Measurements from ENCODE around the gene EYA2.
"Not testable (repeated sequence)": the region's sequence is repeated elsewhere in the genome, so short reads cannot be mapped to it uniquely, and the experiment has no call there.

EYA2 gene, protein sequence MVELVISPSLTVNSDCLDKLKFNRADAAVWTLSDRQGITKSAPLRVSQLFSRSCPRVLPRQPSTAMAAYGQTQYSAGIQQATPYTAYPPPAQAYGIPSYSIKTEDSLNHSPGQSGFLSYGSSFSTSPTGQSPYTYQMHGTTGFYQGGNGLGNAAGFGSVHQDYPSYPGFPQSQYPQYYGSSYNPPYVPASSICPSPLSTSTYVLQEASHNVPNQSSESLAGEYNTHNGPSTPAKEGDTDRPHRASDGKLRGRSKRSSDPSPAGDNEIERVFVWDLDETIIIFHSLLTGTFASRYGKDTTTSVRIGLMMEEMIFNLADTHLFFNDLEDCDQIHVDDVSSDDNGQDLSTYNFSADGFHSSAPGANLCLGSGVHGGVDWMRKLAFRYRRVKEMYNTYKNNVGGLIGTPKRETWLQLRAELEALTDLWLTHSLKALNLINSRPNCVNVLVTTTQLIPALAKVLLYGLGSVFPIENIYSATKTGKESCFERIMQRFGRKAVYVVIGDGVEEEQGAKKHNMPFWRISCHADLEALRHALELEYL

DNA sequence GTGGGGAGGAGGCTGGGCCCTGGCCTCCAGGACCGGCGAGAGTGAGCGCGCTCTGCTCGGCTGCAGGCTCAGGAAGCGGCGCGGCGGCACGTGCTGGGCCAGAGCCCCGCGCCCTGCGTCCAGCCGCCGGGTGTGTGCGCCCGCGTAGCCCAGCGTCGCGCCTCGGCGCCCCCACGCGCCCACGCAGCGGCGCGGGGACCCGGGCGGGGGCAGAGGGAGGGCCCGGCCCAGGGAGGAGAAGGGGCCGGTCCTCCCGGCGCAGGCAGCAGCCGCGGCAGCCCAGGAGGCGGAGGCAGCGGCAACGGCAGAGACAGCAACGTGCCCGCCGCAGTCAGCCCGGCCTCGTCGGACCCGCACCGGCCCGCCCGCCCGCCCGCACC, at the start of gene EYA2:
Gene EYA2 (plus strand): TSS at position 265 of the 380 bp plus-strand sequence. CDS start 95,168 bp downstream, outside the sequence.
- no peak for DNase-seq
- in situ Hi-C loops (cut with HindIII; ENCODE audit: low pct_ligation_motif_present, low pct_unique_long_range_greater_than_20kb, low sequenced_read_pairs): no loop called here

DNA sequence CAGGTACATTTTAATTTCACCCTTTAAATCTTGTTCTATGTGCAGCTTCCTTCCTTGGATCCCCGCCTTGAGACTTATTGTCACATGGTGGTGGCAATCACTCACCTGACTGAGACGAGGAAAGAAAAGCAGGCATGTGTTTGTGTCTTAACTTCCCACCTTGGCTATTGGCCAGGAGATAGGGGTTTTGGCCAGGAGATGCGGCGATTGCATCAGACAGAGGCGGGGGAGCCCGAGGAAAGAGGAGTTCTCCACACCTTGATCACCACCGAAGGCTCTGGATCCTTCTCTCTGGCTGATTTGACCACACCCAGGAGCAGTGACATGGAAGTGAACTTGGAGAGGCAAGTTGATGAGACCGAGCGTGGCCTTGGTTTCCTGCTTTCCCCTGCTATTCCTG, 49.7 kb upstream of the EYA2 start:
- in situ Hi-C loops (cut with HindIII; ENCODE audit: low pct_ligation_motif_present, low pct_unique_long_range_greater_than_20kb, low sequenced_read_pairs): no loop called here

GRCh38 chr20:46849269-46849668, 45.4 kb upstream of the EYA2 start:
- DNase-seq: no peak
- in situ Hi-C loops (cut with HindIII; ENCODE audit: low pct_ligation_motif_present, low pct_unique_long_range_greater_than_20kb, low sequenced_read_pairs): no loop called here

More for the DNA sequence above, 49.7 kb upstream of the EYA2 start:
- DNase-seq: no peak

DNA sequence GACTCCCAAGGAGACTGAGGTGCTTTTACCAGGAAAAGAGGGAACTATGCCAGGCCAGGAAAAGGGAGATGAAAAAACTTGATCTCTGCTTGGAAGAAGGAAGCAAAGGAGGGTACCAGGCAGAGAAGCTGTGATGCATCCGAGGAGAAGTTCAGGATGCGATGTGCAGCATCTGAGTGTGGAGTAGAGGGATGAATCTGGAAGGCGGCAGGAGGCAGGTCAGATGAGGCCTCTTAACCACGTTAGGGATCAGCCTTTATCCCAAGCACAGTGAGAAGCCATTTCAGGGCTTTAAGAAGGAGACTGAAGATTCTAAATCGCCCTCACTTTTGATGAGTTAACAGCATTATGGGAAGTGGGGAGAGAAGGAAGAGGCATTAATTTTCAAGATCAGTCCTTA, 44.9 kb upstream of the EYA2 start:
- no peak for DNase-seq
- in situ Hi-C loops (cut with HindIII; ENCODE audit: low pct_ligation_motif_present, low pct_unique_long_range_greater_than_20kb, low sequenced_read_pairs): no loop called here

- in situ Hi-C loops (cut with HindIII; ENCODE audit: low pct_ligation_motif_present, low pct_unique_long_range_greater_than_20kb, low sequenced_read_pairs): no loop called here
- no peak for DNase-seq
Measured at GRCh38 chr20:46850416-46850815, 44.2 kb upstream of the EYA2 start.

DNA sequence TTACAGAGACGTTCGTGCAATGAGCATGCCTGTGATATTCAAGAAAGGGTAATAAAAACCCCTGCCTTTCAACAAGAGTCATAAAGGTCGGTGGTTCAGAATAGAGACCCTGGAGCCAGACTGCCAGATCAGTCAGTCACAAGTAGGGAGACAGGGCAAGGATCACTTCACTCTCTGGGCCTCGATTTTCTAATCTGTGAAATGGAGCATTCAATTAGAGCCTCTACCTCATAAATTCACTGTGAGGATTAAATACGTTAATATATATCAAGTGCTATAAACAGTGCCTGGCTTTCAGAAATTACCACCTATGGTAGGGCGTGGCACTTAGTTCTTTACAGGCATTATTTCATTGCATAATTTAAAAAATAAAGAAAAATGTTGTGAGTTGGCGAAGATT, 43.7 kb upstream of the EYA2 start:
- DNase-seq: no peak
- in situ Hi-C loops (cut with HindIII; ENCODE audit: low pct_ligation_motif_present, low pct_unique_long_range_greater_than_20kb, low sequenced_read_pairs): no loop called here

DNA sequence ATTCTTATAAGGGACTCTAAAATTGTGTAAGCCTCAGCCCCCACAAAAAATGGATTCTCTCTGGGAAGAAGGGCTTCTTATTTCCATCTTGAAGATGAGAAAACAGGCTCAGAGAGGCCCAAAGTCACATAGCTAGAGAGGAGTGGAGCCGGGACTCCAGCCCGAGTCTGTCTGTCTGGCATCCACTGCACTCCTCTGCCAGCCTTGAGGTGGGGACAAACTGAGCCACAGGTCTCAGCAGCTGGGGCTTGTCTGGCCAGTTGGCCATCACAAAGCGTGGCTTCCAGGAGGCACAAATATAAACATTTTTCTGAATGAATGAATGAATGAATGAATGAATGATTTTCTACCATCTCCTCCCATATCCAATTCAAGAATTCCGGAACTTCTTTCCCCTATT, 42.9 kb upstream of the EYA2 start:
- in situ Hi-C loops (cut with HindIII; ENCODE audit: low pct_ligation_motif_present, low pct_unique_long_range_greater_than_20kb, low sequenced_read_pairs): no loop called here
- no peak for DNase-seq

DNA sequence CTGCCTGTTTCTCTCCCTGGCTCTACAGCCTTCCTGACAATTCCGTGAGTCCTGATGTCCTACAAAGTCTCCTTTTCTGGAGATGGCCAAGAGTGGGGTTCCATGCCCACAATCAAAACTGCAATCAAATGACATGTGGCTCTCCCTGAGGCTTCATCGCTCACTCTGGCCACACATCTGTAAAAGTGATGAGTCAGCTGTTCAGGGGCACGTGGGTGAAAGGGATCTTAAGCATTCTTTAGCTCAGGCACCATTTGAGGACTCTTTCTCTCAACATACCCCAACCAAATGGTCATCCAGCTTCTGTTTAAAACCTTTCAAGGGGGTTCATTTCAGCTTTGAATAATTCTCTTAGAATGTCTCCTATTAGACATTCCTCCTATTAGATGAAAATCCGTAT, 42.3 kb upstream of the EYA2 start:
- no peak for DNase-seq
- in situ Hi-C loops (cut with HindIII; ENCODE audit: low pct_ligation_motif_present, low pct_unique_long_range_greater_than_20kb, low sequenced_read_pairs): no loop called here

DNA sequence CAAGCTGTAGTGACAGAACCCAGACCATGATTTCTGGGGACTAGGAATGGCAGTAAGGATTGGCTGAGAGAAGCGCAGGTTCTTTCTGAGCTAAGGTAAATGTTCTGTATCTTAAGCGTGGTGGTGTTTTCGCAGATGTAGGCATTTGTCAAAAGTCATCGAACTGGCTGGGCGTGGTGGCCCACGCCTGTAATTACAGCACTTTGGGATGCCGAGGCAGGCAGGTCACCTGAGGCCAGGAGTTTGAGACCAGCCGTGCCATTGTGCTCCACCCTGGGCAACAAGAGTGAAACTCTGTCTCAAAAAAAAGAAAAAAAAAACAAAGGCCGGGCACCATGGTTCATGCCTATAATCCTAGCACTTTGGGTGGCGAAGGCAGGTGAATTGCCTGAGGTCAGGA, 40.7 kb upstream of the EYA2 start:
- in situ Hi-C loops (cut with HindIII; ENCODE audit: low pct_ligation_motif_present, low pct_unique_long_range_greater_than_20kb, low sequenced_read_pairs): no loop called here
- DNase-seq: no peak

DNA sequence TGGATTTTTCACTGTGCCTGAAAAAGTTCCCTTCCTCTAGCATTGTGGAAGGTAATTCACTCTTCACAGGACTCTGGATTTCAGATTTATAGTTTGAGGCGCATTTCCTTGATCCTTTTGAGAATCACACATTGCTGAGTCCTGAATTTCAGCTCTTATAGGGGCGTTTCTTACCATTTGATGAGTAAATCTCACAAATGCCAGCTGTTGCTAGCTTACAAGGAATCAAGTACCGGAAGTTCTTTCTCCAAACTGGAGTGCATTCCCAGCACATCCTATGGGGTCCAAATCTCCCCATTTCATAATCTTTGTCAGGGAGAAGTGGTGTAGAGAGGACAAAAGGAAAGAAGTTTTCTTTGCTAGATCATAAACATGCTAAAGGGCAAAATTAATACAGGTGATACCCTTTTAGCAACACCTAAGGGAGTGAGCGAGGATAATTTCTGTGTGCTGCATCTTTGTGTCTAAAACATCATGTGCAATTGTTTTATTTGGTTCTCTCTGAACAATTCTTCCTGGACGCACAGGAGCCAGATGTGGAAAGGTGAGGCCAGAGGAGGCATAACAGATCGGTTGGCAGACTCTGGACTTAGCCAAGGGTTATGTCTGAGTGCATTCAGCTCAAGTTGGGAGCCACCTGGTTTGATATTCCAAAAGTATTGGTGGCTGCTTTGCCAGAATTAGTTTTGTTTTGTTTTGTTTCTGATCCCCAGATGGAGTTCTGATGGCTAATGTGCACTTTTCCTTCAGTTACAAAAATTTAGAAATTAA, 37.4 kb upstream of the EYA2 start:
- no peak for DNase-seq
- in situ Hi-C loops (cut with HindIII; ENCODE audit: low pct_ligation_motif_present, low pct_unique_long_range_greater_than_20kb, low sequenced_read_pairs): no loop called here

GRCh38 chr20:46865824-46866223, 28.8 kb upstream of the EYA2 start:
- in situ Hi-C loops (cut with HindIII; ENCODE audit: low pct_ligation_motif_present, low pct_unique_long_range_greater_than_20kb, low sequenced_read_pairs): no loop called here
- no peak for DNase-seq

DNA sequence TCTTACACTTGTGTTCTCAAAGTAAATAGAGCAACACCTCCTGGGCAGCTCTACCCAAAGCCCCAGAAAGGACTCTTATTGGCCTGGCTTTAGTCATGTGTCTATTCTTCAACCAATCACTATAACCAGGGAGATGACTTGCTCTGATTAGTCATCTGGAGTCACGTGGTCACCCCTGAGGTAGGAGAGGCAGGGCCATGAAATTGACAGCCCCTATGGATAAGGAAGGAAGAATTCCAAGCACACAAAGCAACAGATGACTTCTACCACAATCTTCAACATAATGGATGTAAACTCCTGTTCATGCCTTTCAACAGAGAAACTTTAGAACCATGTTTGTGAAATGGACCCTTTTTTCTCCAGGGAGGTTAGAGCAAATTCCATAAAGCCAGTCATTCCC, 24.6 kb upstream of the EYA2 start:
- in situ Hi-C loops (cut with HindIII; ENCODE audit: low pct_ligation_motif_present, low pct_unique_long_range_greater_than_20kb, low sequenced_read_pairs): no loop called here
- no peak for DNase-seq

GRCh38 chr20:46872328-46873211, 22.1 kb upstream of the EYA2 start:
- in situ Hi-C loops (cut with HindIII; ENCODE audit: low pct_ligation_motif_present, low pct_unique_long_range_greater_than_20kb, low sequenced_read_pairs): no loop called here
- no peak for DNase-seq

GRCh38 chr20:46875059-46875458, 19.6 kb upstream of the EYA2 start:
- in situ Hi-C loops (cut with HindIII; ENCODE audit: low pct_ligation_motif_present, low pct_unique_long_range_greater_than_20kb, low sequenced_read_pairs): no loop called here
- no peak for DNase-seq

DNA sequence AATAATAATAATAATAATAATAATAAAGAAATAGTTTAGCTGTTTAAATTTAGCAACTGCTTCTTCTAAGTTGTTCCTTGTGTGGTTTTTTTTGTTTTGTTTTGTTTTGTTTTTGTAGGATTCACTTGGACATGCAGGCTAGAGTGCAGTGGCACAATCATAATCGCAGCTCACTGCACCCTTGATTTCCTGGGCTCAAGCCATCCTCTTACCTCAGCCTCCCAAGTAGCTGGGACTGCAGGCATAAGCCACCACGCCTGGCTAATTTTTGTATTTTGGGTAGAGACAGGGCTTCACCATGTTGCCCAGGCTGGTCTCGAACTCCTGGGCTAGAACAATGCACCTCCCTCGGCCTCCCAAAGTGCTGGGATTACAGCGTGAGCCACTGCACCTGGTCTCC, 15.3 kb upstream of the EYA2 start:
- in situ Hi-C loops (cut with HindIII; ENCODE audit: low pct_ligation_motif_present, low pct_unique_long_range_greater_than_20kb, low sequenced_read_pairs): no loop called here
- DNase-seq: no peak

DNA sequence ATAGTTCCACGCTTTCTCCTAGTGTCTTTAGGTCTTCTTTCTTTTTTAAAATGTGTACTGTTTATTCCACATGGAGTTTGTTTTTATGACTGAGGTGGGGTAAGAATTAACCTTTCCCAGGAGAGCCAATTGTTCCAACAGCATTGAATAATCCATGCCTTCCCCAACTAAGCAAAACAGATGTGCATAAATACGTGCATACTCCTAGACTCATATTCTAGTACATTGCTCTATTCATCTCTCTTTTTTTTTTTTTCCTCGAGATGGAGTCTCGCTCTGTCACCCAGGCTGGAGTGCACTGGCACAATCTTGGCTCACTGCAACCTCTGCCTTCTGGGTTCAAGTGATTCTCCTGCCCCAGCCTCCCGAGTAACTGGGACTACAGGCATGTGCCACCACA, 14.7 kb upstream of the EYA2 start:
- DNase-seq; in situ Hi-C loops (cut with HindIII; ENCODE audit: low pct_ligation_motif_present, low pct_unique_long_range_greater_than_20kb, low sequenced_read_pairs): not testable (repeated sequence)

DNA sequence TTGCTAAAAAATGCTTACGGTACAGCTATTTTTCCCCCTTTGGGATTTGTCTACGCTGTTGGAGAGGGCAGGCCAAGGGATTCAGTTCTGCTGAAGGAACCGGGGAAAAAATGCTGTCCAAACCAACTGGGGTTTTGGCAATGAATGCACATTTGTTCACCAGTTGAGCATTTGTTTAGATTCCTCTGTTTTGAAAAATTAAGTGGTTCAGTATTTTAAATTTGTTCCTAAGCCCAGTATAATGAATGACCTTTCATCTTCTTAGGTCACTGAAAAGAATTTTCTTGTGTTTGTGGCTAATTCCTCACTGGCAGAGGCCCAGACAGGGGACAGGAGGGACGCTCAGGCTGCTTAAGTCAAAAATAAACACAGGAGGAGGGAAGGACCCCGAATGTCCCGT, 10.8 kb upstream of the EYA2 start:
- in situ Hi-C loops (cut with HindIII; ENCODE audit: low pct_ligation_motif_present, low pct_unique_long_range_greater_than_20kb, low sequenced_read_pairs): no loop called here
- DNase-seq: no peak

- in situ Hi-C loops (cut with HindIII; ENCODE audit: low pct_ligation_motif_present, low pct_unique_long_range_greater_than_20kb, low sequenced_read_pairs): no loop called here
Measured at GRCh38 chr20:46890682-46891081, 4.0 kb upstream of the EYA2 start.

DNA sequence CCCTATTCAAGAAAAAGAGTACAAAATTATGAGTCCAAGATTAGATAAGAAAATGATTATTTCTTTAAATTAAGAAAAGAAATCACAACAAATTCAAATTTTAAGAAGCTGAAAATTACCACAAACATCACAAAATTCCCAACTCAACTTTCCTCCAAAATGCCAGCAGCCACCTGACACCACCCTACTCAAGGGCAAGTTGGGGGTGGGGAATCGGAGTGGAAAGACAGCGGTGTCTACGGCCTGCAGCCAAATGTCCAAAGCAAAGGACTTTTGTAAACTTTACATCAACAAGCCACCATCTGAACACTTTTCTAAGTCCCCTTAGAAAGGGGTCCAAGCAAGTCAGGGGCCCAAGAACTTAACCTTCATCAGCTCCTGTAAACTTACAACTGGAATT, 1.6 kb upstream of the EYA2 start:
- DNase-seq: no peak
- in situ Hi-C loops (cut with HindIII; ENCODE audit: low pct_ligation_motif_present, low pct_unique_long_range_greater_than_20kb, low sequenced_read_pairs): no loop called here

More at GRCh38 chr20:46890682-46891081, 4.0 kb upstream of the EYA2 start:
- DNase-seq: no peak
